Upper lobe of right lung (tissue), 1 donor: ENCODE measurements around the gene C11orf86. TPM values are rescaled to one million over a fixed set of nuclear protein-coding genes. Genes with fewer than 3 reads are reported as not detected.

Experiments used
- ATAC-seq: fragments of 200-7000 bp; cut with Tn5 transposase; one replicate; pipeline ENCODE4 v1.9.1; 2020; ENCODE audit warnings: mild to moderate bottlenecking, moderate library complexity
- DNase-seq: peaks from one replicate; pipeline ENCODE4 v3.0.0-alpha.2; 2020
- H3K27ac ChIP-seq: fragments of 200-600 bp; one replicate; pipeline ENCODE4 v1.8.0; 2022
- H3K27me3 ChIP-seq: fragments of 200-600 bp; one replicate; pipeline ENCODE4 v1.8.0; 2022; ENCODE audit warnings: mild to moderate bottlenecking
- H3K36me3 ChIP-seq: fragments of 200-600 bp; one replicate; pipeline ENCODE4 v1.8.0; 2022
- H3K4me1 ChIP-seq: fragments of 200-600 bp; one replicate; pipeline ENCODE4 v1.8.0; 2022
- H3K4me3 ChIP-seq: fragments of 200-600 bp; one replicate; pipeline ENCODE4 v1.8.0; 2022; ENCODE audit warnings: mild to moderate bottlenecking
- H3K9me3 ChIP-seq: fragments of 200-600 bp; one replicate; pipeline ENCODE4 v1.8.0; 2022
- CTCF ChIP-seq: fragments of 200-600 bp; IDR thresholded peaks from one replicate; pipeline ENCODE4 v1.8.0; 2022; ENCODE audit warnings: antibody characterized with exemption
- intact Hi-C: fragments of 100-400 bp; cut with DNase I; formaldehyde crosslinking; loops from one replicate; pipeline ENCODE4 v1.11.0; 2022
- total RNA-seq: library from RNA; stranded (reverse); fragmentation: NEBNext Ultra II Directional; extraction: Animal tissue kit (Norgen Biotek cat#: 25700); gene quantifications from one replicate; pipeline ENCODE4 v1.2.1, GENCODE V29; 2021
- donor health status: DM: no; HTN: yes; CAD: no; lungs with severe emphysema.

Gene C11orf86
- total RNA-seq, 1 donor from 2014 or later, result not detected

- intact Hi-C loops, result no loop called here
- Histone ChIP-seq H3K4me1 (no peaks in the 10 kb centered on the region), H3K27ac (no peak overlapping the region), H3K9me3 (no peaks in the 10 kb centered on the region), H3K36me3 (no peaks in the 10 kb centered on the region), H3K27me3 (no peaks in the 10 kb centered on the region), H3K4me3 (no peak overlapping the region)
- ATAC-seq (peak; percentile 36), DNase-seq (no peak)
- no peak for TF ChIP-seq CTCF
Observed at GRCh38 chr11:67007126-67007525, 32.0 kb downstream of the C11orf86 start.

- Histone ChIP-seq H3K27ac (no peak overlapping the region), H3K36me3 (no peaks in the 10 kb centered on the region), H3K4me3 (no peak overlapping the region), H3K9me3 (no peaks in the 10 kb centered on the region), H3K4me1 (no peaks in the 10 kb centered on the region), H3K27me3 (no peaks in the 10 kb centered on the region)
- TF ChIP-seq CTCF, result no peak
- intact Hi-C loops, result no loop called here
- no peak for DNase-seq
- no peak for ATAC-seq
Observed at GRCh38 chr11:67010296-67010905, 35.3 kb downstream of the C11orf86 start.

GRCh38 chr11:67013511-67014045, 38.5 kb downstream of the C11orf86 start:
- no peak overlapping the region for H3K4me3 ChIP-seq
- no peaks in the 10 kb centered on the region for H3K27me3 ChIP-seq
- intact Hi-C loops, result no loop called here
- H3K4me1 ChIP-seq, result no peaks in the 10 kb centered on the region
- no peak for DNase-seq
- ATAC-seq, result no peak
- no peak for TF ChIP-seq CTCF
- no peaks in the 10 kb centered on the region for H3K36me3 ChIP-seq
- H3K27ac ChIP-seq, result no peak overlapping the region
- no peaks in the 10 kb centered on the region for H3K9me3 ChIP-seq

GRCh38 chr11:67014343-67014742, 39.2 kb downstream of the C11orf86 start:
- no peak overlapping the region for H3K4me3 ChIP-seq
- no peak overlapping the region for H3K27ac ChIP-seq
- TF ChIP-seq CTCF, result no peak
- no peaks in the 10 kb centered on the region for H3K27me3 ChIP-seq
- intact Hi-C loops, result no loop called here
- DNase-seq, result no peak
- H3K36me3 ChIP-seq, result no peaks in the 10 kb centered on the region
- H3K9me3 ChIP-seq, result no peaks in the 10 kb centered on the region
- ATAC-seq, result no peak
- no peaks in the 10 kb centered on the region for H3K4me1 ChIP-seq

GRCh38 chr11:67015048-67015447, 39.9 kb downstream of the C11orf86 start:
- DNase-seq, result no peak
- intact Hi-C loops, result no loop called here
- Histone ChIP-seq H3K27ac (no peak overlapping the region), H3K27me3 (no peaks in the 10 kb centered on the region), H3K9me3 (no peaks in the 10 kb centered on the region), H3K4me1 (no peaks in the 10 kb centered on the region), H3K36me3 (no peaks in the 10 kb centered on the region), H3K4me3 (no peak overlapping the region)
- TF ChIP-seq CTCF, result no peak
- no peak for ATAC-seq

GRCh38 chr11:67016550-67016949, 41.4 kb downstream of the C11orf86 start:
- H3K27me3 ChIP-seq, result no peaks in the 10 kb centered on the region
- DNase-seq, result no peak
- no peak overlapping the region for H3K4me3 ChIP-seq
- no peak for TF ChIP-seq CTCF
- H3K4me1 ChIP-seq, result no peaks in the 10 kb centered on the region
- intact Hi-C loops, result no loop called here
- ATAC-seq, result no peak
- H3K27ac ChIP-seq, result no peak overlapping the region
- H3K9me3 ChIP-seq, result no peaks in the 10 kb centered on the region
- H3K36me3 ChIP-seq, result no peaks in the 10 kb centered on the region
